HL-60 (cell line): ENCODE measurements around the gene ZDHHC5.

Source experiments
- DNase-seq, 2 experiments: peaks; one replicate each; pipeline ENCODE4 v3.0.0-alpha.2; 2010 to 2020; ENCODE audit warnings: low read depth in 1 of 2, low spot score in 1 of 2
- H3K27ac ChIP-seq: fragments of 250-450 bp; sonication (Bioruptor Pico); replicated peaks from 2 replicates; pipeline ENCODE4 v1.5.1; 2020; ENCODE audit warnings: mild to moderate bottlenecking, moderate library complexity
- H3K27me3 ChIP-seq: fragments of 250-450 bp; sonication (Bioruptor Pico); 2 replicates; pipeline ENCODE4 v1.5.1; 2021; ENCODE audit warnings: mild to moderate bottlenecking, moderate library complexity; ENCODE audit not compliant: insufficient read depth, poor library complexity, severe bottlenecking
- H3K4me3 ChIP-seq: replicated peaks from 2 replicates; pipeline ENCODE4 v1.5.1; 2011; ENCODE audit warnings: mild to moderate bottlenecking, control low read depth, low read length; ENCODE audit not compliant: insufficient read depth
- GABPA ChIP-seq: IDR thresholded peaks from 2 replicates; pipeline ENCODE4 v1.6.1; 2012; ENCODE audit warnings: low read depth
- POLR2AphosphoS5 ChIP-seq: IDR thresholded peaks from 2 replicates; pipeline ENCODE4 v1.6.1; 2012; ENCODE audit warnings: low read depth
- SPI1 ChIP-seq: IDR thresholded peaks from 2 replicates; pipeline ENCODE4 v1.6.1; 2012; ENCODE audit warnings: low read depth, mild to moderate bottlenecking, borderline replicate concordance
- TF ChIP-seq, protein P1 (sequence below): IDR thresholded peaks from 2 replicates; pipeline ENCODE4 v1.6.1; 2012; ENCODE audit warnings: low read depth; ENCODE audit not compliant: insufficient replicate concordance
- TF ChIP-seq, protein P2 (sequence below): IDR thresholded peaks from one replicate; pipeline ENCODE4 v1.5.1; 2011; ENCODE audit warnings: low read length, control low read depth, inconsistent platforms; ENCODE audit not compliant: insufficient read depth

ZDHHC5 gene

DNA sequence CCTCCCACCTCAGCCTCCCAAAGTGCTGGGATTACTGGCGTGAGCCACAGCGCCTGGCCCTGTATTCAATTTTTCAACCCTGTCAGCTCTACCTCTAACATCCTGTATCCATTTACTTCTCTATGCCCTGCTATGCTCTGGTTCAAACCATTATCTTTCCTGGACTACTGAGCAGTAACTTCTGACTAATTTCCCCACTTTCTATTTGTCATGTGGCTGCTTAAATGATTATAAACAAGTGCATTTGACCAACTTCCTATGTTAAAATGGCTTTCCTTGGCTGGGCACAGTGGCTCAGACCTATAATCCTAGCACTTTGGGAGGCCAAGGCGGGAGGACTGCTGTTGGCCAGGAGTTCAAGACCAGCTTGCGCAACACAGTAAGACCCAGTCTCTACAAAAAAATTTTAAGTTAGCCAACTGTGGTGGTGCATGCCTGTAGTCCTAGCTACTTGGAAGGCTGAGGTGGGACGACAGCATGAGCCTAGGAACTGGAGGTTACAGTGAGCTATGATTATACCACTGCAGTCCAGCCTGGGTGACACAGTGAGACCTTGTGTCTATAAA is 42.0 kb downstream of the ZDHHC5 start:
- no peak overlapping the region for H3K27ac ChIP-seq
- DNase-seq = no peak
- TF ChIP-seq SPI1 = no peak
- TF ChIP-seq POLR2AphosphoS5 = no peak
- TF ChIP-seq, protein P1, sequence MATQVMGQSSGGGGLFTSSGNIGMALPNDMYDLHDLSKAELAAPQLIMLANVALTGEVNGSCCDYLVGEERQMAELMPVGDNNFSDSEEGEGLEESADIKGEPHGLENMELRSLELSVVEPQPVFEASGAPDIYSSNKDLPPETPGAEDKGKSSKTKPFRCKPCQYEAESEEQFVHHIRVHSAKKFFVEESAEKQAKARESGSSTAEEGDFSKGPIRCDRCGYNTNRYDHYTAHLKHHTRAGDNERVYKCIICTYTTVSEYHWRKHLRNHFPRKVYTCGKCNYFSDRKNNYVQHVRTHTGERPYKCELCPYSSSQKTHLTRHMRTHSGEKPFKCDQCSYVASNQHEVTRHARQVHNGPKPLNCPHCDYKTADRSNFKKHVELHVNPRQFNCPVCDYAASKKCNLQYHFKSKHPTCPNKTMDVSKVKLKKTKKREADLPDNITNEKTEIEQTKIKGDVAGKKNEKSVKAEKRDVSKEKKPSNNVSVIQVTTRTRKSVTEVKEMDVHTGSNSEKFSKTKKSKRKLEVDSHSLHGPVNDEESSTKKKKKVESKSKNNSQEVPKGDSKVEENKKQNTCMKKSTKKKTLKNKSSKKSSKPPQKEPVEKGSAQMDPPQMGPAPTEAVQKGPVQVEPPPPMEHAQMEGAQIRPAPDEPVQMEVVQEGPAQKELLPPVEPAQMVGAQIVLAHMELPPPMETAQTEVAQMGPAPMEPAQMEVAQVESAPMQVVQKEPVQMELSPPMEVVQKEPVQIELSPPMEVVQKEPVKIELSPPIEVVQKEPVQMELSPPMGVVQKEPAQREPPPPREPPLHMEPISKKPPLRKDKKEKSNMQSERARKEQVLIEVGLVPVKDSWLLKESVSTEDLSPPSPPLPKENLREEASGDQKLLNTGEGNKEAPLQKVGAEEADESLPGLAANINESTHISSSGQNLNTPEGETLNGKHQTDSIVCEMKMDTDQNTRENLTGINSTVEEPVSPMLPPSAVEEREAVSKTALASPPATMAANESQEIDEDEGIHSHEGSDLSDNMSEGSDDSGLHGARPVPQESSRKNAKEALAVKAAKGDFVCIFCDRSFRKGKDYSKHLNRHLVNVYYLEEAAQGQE = no peak
- TF ChIP-seq GABPA = no peak
- TF ChIP-seq, protein P2, sequence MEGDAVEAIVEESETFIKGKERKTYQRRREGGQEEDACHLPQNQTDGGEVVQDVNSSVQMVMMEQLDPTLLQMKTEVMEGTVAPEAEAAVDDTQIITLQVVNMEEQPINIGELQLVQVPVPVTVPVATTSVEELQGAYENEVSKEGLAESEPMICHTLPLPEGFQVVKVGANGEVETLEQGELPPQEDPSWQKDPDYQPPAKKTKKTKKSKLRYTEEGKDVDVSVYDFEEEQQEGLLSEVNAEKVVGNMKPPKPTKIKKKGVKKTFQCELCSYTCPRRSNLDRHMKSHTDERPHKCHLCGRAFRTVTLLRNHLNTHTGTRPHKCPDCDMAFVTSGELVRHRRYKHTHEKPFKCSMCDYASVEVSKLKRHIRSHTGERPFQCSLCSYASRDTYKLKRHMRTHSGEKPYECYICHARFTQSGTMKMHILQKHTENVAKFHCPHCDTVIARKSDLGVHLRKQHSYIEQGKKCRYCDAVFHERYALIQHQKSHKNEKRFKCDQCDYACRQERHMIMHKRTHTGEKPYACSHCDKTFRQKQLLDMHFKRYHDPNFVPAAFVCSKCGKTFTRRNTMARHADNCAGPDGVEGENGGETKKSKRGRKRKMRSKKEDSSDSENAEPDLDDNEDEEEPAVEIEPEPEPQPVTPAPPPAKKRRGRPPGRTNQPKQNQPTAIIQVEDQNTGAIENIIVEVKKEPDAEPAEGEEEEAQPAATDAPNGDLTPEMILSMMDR = no peak
- H3K4me3 ChIP-seq = no peak overlapping the region
- no peaks in the 10 kb centered on the region for H3K27me3 ChIP-seq

DNA sequence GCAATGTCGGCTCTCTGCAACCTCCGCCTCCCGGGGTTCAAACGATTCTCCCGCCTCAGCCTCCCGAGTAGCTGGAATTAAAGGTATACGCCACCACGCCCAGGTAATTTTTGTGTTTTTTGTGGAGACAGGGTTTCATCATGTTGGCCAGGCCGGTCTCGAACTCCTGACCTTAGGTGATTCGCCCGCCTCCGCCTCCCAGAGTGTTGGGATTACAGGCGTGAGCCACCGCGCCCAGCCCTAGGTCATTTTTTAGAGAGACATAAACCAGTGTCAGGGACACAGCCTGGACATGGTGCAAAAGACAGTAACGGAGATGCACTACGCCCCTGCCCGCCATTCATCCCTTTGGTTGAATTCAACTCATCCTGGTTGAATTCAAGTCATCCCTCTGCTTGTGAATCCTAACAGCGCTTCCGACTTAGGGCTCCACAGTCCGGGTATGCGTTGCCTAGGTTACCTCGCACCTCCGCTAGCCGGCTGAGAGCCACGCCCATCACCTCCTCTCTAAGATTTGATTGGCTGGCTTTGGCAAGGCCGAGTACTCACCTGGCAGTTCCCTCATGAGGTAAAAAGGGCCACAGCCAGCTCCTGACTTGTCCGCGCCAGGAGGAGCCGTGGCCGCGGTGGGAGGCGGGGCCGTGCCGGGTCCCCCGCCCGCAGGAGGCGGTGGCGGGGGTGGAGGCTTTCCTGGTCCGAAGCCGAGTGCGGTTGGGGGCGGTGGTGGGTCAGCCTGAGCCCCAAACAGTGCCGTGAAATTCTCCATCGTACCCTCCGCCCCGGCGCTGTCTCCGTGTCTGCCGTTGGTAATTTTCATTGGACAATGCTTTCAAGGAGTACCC is 43.7 kb downstream of the ZDHHC5 start, which contains the start of gene MED19:
Gene MED19, minus strand, starts transcription at position 802 of the 842 bp plus-strand sequence. Its CDS starts 36 bp downstream, at position 766.
- peak within 1 kb of the TSS; percentile 90 for H3K27ac ChIP-seq
- H3K27me3 ChIP-seq = no peaks in the 10 kb centered on the region
- H3K4me3 ChIP-seq = peak within 1 kb of the TSS; percentile 97
- peak; percentile 63 to 80 for DNase-seq
- TF ChIP-seq, protein P2 = no peak
- TF ChIP-seq POLR2AphosphoS5 = no peak
- TF ChIP-seq, protein P1 = no peak
- TF ChIP-seq SPI1 = no peak
- TF ChIP-seq GABPA = no peak

DNA sequence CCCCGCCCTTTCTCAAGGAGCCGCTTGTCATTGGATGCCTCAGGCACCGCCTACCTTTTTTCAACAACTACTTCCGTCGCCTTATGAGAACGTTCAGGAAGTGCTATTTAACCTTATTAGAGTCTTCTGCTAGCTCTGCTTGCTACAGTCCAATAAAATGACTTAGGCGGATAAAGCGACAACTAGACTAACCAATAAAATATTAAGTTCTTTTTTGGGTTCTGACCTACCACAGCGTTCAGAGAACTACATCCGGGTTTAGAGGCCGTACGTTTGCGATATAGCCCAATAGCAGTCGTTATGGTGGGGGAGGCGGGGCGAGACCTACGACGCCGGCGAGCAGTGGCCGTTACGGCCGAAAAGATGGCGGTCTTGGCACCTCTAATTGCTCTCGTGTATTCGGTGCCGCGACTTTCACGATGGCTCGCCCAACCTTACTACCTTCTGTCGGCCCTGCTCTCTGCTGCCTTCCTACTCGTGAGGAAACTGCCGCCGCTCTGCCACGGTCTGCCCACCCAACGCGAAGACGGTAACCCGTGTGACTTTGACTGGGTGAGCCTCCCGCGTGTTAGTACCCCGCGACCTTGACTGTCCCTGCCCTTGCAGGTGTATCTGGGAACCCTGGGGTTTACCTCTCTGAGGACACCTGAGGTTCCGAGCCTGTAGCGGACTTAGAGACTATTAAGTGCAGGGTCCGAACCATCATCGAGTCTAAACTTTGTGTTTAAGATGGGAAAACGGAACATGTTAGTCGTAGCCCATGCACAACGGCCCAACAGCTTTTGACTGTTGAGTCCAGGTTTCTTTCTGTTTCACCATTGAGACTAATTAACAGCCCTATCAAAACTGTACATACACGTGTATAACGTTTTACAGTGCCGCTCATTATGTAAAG is 44.6 kb downstream of the ZDHHC5 start, which contains the start of gene TMX2:
Gene TMX2, plus strand, starts transcription at position 338 of the 895 bp plus-strand sequence. Its CDS starts 26 bp downstream, at position 364.
- DNase-seq = peak; percentile 94 to 97
- peak within 1 kb of the TSS; percentile 97 for H3K4me3 ChIP-seq
- peak within 1 kb of the TSS; percentile 90 for H3K27ac ChIP-seq
- TF ChIP-seq, protein P2 = no peak
- TF ChIP-seq GABPA (peak; percentile 93), SPI1 (no peak), POLR2AphosphoS5 (peak; percentile 83)
- TF ChIP-seq, protein P1 = peak; percentile 39
- H3K27me3 ChIP-seq = no peaks in the 10 kb centered on the region
